GM21390 (cell line): ENCODE results near the gene HSD11B2.

ENCODE experiments used
- ATAC-seq: cut with Tn5 transposase; IDR thresholded peaks from one replicate; pipeline ENCODE4 v1.9.1; 2021; ENCODE audit not compliant: unreplicated experiment

Gene HSD11B2

GRCh38 chr16:67448580-67448979 is 17.7 kb downstream of the HSD11B2 start:
- ATAC-seq, result no peak

- ATAC-seq, result no peak
These were observed 18.4 kb downstream of the HSD11B2 start for GRCh38 chr16:67449336-67449735.

DNA sequence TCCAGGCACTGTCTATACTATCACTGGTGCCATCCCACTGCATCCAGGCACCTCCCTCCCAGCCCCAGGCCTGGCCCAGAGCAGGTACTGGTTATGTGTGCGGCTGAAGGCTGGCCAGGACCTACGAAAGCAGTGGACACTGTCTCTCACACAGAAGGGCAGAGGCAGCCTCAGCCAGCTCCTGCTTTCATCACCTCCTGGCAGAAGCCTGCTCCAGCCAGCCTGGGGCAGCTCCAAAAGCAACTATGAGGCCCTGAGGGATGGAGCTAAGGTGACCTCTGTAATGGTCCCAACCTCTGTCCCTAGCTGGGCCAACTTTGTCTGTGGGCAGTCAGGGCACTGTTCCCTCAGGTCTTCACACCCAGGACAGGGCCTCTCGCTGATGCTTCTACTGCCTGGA is 18.8 kb downstream of the HSD11B2 start:
- ATAC-seq, result no peak

GRCh38 chr16:67451061-67451703 is 20.3 kb downstream of the HSD11B2 start:
- ATAC-seq, result no peak

DNA sequence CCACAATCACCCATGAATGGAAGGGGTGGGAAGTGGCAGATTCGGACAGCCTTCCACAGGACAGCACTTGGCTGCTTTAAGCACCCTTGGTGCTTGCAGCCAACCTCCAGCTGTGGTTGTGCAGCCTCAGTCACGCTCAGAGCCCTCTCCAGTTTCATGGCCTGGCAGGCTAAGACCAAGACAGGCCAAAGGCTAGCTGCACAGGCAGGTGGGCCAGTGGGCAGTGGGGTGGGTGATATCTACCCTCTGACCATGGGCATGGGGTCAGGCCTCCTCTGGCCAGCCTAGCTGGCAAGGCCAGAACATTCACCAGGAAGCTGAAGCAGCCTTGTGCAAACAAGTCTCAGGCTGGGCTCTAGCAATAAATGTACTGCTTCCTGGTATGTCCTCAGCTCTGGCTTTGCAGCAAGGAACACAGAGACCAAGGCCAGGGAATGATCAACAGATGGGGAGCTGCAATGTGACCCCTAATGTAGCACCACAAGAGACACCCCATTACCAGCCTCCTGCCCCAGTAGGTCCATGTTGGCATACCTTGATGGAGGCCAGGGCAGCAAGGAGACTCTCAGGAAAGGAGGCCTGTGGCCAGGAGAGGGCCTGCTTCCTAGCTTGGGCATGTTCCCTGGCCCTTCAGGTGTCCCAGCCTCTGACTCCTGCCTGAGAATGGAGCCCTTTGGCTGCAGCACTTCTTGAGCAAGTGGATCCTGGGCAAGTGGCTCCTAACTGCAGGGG is 20.9 kb downstream of the HSD11B2 start:
- ATAC-seq, result no peak

DNA sequence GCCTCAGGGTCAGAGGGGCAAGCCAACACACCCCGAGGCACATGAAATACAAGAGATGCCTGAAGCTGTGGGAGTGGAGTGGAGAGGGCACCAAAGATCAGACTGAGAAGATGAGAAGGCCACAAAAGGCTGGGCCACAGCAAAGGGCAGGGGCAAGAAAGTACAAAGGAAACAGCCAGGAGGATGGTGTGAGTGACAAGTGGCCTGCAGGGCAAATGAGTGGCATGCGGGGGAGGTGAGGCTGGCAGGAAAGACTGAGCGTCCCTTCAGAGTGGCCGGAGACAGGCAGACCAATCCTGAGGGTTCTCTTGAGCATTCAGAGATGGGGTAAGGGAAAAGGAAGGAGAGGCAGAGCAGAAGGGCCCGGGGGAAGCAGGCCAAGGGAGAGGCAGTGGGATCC is 23.2 kb downstream of the HSD11B2 start:
- no peak for ATAC-seq

DNA sequence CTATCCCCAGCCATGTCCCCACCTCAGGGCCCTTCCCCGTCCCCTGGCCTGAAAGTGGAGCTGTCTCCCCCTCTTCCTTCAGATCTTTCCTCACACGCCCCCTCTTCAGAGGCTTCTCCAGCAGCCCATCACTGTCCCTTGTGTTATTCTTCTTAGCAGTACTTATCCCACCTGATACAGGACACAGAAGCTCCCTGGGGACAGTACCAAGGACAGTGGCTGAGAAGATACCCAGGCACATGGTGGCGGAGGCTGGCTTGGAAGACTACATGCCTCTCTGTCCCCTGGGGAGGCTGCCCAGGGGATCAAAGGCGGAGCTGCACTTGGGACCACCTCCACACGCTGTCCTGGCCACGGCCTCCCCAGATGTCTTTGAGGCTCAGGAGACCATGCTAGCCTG is 23.9 kb downstream of the HSD11B2 start:
- ATAC-seq, result no peak

DNA sequence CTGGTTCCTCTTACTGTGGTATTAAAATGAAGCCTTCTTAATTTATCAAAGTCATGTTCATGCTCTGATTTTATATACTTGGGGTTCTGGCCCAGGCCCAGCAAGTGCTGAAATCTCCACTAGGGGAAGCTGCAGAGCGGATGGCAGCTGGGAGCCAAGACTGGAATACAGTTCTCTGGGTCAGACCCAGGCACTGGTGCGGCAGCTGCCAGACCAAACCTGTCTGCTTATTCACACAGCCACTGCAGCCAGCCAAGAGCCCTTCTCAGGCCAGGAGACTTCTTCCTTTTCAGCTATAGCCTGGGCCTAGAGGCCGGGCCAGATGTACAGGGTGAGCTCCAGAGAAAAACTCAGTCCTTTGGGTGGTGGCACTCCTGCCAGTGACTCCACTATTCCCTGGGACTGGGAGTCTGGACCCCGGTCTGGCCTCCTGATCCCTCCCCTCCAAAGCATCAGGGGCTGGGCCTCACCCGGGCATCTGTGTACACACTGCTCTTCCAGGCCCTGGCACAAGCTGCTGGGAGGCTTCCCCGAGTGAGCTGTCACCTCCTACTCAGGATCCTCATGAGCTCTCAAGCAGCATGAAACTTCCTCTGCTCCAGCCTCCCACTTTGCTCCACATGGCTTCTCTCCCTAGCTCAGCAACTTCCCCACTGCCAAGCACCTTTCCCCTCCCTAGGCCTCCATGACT is 25.6 kb downstream of the HSD11B2 start:
- no peak for ATAC-seq

GRCh38 chr16:67457611-67458010 is 26.7 kb downstream of the HSD11B2 start:
- ATAC-seq, result no peak

DNA sequence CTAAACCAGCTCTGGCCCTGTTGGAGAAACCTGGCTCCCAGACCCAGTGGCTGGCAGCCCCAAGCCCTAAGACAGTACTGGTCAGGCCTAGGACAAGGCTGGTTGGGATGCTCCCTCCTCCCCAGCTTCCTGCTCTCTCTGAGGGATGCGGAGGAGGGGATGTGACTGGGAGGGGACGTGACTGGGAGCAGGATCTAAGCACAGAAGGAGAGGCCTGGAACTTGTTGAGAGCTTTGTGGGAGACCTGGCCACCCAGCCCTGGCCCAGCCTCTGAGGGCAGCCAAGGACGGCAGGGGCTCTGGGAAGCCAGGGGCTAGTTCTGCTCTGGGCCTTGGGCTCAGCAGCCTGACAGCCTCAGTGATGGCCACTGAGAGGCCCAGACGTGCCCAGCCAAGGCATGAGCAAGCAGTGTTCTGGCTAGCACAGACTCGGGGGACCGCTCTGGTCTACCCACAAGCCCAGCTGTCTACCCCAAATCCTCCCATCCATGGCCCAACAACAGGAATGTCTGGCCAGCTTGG is 27.3 kb downstream of the HSD11B2 start:
- no peak for ATAC-seq

GRCh38 chr16:67459066-67459860 is 28.3 kb downstream of the HSD11B2 start:
- no peak for ATAC-seq

GRCh38 chr16:67459861-67460150 is 28.9 kb downstream of the HSD11B2 start:
- no peak for ATAC-seq

DNA sequence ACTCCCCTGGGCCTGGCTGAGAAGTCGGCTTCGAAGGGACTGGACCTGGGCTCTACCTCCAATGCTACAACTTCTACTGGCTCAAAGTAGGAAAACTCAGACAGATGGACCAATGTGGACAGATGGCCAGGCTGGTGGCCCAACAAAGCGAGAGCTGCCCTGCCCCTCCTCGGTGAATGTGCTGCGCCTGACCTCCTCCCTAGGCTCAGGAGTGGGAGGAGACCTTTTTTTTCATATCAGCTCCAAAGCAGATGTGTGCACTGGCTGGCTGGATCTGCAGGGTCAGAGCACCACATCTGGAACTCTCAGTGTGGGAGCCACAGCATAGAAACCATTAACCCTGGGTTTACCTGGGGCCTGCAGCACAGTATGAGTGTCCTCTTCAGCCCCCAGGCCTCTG is 29.2 kb downstream of the HSD11B2 start:
- ATAC-seq, result no peak

DNA sequence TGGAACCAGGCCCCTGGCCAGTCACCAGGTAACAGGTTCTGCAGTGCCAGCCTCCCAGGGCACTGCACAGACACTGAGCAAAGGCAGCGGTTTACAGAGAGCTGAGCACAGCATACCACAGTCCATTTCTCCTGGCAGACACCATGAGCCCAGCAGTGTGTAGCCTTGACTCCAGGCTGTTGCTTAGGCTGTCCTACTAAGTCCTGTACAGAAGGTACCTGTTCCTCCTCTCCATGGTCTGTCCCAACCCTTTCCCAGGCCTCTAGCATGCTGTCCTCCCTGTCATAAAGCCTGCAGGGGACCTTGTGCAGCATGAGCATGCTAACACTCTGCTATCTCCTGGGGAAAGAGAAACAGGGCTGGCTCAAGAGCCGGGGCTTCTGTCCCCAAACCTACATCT is 30.0 kb downstream of the HSD11B2 start:
- no peak for ATAC-seq

GRCh38 chr16:67461600-67462278 is 30.8 kb downstream of the HSD11B2 start:
- no peak for ATAC-seq

DNA sequence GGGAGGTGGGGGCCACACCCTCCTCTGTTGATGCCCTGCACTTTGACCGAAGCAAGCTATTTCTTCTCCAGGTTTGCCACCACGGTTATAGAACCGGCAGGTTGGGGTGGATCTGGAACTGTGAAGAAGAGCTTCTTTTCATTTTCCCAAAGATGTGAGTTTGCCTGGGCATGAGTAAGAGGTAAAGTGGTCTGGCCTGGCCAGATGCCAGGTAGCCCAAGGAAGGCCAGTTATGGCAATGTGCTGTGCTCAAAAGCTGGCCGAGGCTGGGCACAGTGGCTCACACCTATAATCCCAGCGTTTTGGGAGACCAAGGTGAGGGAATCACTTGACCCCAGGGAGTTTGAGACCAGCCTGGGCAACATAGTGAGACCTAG is 31.3 kb downstream of the HSD11B2 start:
- no peak for ATAC-seq

GRCh38 chr16:67463059-67463458 is 32.1 kb downstream of the HSD11B2 start:
- ATAC-seq, result no peak

DNA sequence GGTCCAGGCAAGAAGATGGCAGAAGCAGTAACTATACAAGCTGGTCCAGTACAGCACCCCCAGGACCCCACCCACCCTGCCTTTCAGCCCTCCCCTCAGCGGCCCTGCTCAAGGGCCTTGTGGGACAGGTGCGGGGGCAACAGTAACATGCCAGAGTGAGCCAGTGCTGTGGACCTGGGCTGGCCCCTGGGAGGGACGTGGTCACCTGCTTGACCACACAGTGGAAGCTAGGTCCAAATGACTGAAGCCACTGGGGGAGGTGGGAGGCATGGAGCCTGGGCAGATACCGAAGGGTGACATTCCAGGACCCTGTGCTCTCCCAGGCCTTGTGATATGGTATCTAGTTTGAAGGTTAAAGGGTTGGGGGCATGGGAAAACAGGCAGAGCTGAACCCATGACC is 32.8 kb downstream of the HSD11B2 start:
- no peak for ATAC-seq

- no peak for ATAC-seq
These were observed 33.6 kb downstream of the HSD11B2 start for GRCh38 chr16:67464565-67464964.

- ATAC-seq, result no peak
These were observed 35.7 kb downstream of the HSD11B2 start for GRCh38 chr16:67466581-67466980.

- ATAC-seq, result no peak
These were observed 37.8 kb downstream of the HSD11B2 start for GRCh38 chr16:67468731-67469130.
